ENCODE results near the gene CLDN9. TPM values are rescaled to one million over a fixed set of nuclear protein-coding genes. Genes with fewer than 3 reads are reported as not detected.

CLDN9 gene
- total and polyA plus RNA-seq, 2 donors (not counting 1 experiment from before 2014, with no cell fraction given), result 0.04 TPM; not detected in 1

GRCh38 chr16:3012246-3012645 lies 477 bp upstream of the CLDN9 start:
- no peak overlapping the region for H3K4me3 ChIP-seq (ENCODE audit: control extremely low read depth in 1 of 5, extremely low read depth in 1 of 5, insufficient read depth in 1 of 5, low read depth in 2 of 5, low read length in 4 of 5)
- H3K9me3 ChIP-seq (ENCODE audit: control extremely low read depth in 1 of 3, control insufficient read depth in 2 of 3, insufficient read depth in 1 of 3, low read length in 2 of 3), result peaks cover 0 to 16% (median 0%) of the 10 kb centered on the region in 3 donors
- no peak overlapping the region for H3K9ac ChIP-seq (ENCODE audit: low read length)
- ChIA-PET CTCF (interaction anchor here (0.9 kb wide), 1 partner anchor 18 kb away, joined by 4 read pairs; no protein-coding TSS in a partner anchor), POLR2A (no interaction called here)
- intact Hi-C loops (cut with micrococcal nuclease), result no loop called here
- H3K4me3 Mint-ChIP-seq, result no peak overlapping the region
- H3K9me3 Mint-ChIP-seq (ENCODE audit: insufficient read depth), result no peaks in the 10 kb centered on the region
- WGBS (ENCODE audit: insufficient coverage), result 45% methylated on average over 18 of the region's 19 CpGs
- no peak overlapping the region for H3K27ac ChIP-seq (ENCODE audit: low read length in 2 of 2)
- H2AFZ ChIP-seq (ENCODE audit: insufficient read depth, low read depth, low read length, poor library complexity, severe bottlenecking), result no peak overlapping the region
- H4K20me1 ChIP-seq (ENCODE audit: control insufficient read depth, insufficient read depth, low read length, poor library complexity, severe bottlenecking), result no peaks in the 10 kb centered on the region
- no peak overlapping the region for H3K4me2 ChIP-seq (replicated peaks; ENCODE audit: low read depth, low read length, poor library complexity, severe bottlenecking)
- TF ChIP-seq, protein P1, sequence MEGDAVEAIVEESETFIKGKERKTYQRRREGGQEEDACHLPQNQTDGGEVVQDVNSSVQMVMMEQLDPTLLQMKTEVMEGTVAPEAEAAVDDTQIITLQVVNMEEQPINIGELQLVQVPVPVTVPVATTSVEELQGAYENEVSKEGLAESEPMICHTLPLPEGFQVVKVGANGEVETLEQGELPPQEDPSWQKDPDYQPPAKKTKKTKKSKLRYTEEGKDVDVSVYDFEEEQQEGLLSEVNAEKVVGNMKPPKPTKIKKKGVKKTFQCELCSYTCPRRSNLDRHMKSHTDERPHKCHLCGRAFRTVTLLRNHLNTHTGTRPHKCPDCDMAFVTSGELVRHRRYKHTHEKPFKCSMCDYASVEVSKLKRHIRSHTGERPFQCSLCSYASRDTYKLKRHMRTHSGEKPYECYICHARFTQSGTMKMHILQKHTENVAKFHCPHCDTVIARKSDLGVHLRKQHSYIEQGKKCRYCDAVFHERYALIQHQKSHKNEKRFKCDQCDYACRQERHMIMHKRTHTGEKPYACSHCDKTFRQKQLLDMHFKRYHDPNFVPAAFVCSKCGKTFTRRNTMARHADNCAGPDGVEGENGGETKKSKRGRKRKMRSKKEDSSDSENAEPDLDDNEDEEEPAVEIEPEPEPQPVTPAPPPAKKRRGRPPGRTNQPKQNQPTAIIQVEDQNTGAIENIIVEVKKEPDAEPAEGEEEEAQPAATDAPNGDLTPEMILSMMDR (IDR thresholded peaks at IDR 0.05), result no peak
- TF ChIP-seq EZH2 (IDR thresholded peaks at IDR 0.05; ENCODE audit: borderline replicate concordance, insufficient read depth, low read depth, low read length, poor library complexity, severe bottlenecking), result no peak
- DNase-seq (no peak), ATAC-seq (ENCODE audit: low read depth) (no peak)
- H3K27me3 Mint-ChIP-seq, result peaks cover 21% of the 10 kb centered on the region
- H3K27ac Mint-ChIP-seq, result no peak overlapping the region
- H3K4me1 ChIP-seq (ENCODE audit: control insufficient read depth in 2 of 2, insufficient read depth in 2 of 2, low read length in 2 of 2), result peaks cover 15 to 16% of the 10 kb centered on the region in 2 donors
- H3K79me2 ChIP-seq (ENCODE audit: control insufficient read depth, insufficient read depth, low read length), result no peaks in the 10 kb centered on the region
- H3K27me3 ChIP-seq (replicated peaks in 1 of 4; ENCODE audit: control extremely low read depth in 1 of 4, control insufficient read depth in 3 of 4, insufficient read depth in 4 of 4, low read length in 3 of 4), result peaks cover 0 to 25% (median 9%) of the 10 kb centered on the region in 4 experiments
- H3K36me3 ChIP-seq (replicated peaks in 1 of 2; ENCODE audit: control extremely low read depth in 1 of 2, control insufficient read depth in 1 of 2, extremely low read depth in 1 of 2, insufficient read depth in 2 of 2, low read length in 1 of 2), result no peaks in the 10 kb centered on the region
- H3K4me1 Mint-ChIP-seq, result peaks cover 15% of the 10 kb centered on the region

DNA sequence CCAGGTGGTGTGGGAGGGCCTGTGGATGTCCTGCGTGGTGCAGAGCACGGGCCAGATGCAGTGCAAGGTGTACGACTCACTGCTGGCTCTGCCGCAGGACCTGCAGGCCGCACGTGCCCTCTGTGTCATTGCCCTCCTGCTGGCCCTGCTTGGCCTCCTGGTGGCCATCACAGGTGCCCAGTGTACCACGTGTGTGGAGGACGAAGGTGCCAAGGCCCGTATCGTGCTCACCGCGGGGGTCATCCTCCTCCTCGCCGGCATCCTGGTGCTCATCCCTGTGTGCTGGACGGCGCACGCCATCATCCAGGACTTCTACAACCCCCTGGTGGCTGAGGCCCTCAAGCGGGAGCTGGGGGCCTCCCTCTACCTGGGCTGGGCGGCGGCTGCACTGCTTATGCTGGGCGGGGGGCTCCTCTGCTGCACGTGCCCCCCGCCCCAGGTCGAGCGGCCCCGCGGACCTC lies 798 bp downstream of the CLDN9 start:
- POLR2A ChIA-PET, result no interaction called here
- H3K27ac ChIP-seq (ENCODE audit: low read length in 2 of 2), result no peak overlapping the region
- Mint-ChIP-seq H3K27ac (no peak overlapping the region), H3K4me3 (no peak overlapping the region), H3K9me3 (ENCODE audit: insufficient read depth) (no peaks in the 10 kb centered on the region), H3K27me3 (peaks cover 22% of the 10 kb centered on the region), H3K4me1 (peaks cover 6% of the 10 kb centered on the region)
- peaks cover 6 to 9% of the 10 kb centered on the region in 2 donors for H3K4me1 ChIP-seq (ENCODE audit: control insufficient read depth in 2 of 2, insufficient read depth in 2 of 2, low read length in 2 of 2)
- peaks cover 0 to 31% (median 16%) of the 10 kb centered on the region in 4 experiments for H3K27me3 ChIP-seq (replicated peaks in 1 of 4; ENCODE audit: control extremely low read depth in 1 of 4, control insufficient read depth in 3 of 4, insufficient read depth in 4 of 4, low read length in 3 of 4)
- TF ChIP-seq, protein P1 (IDR thresholded peaks at IDR 0.05), result no peak
- TF ChIP-seq EZH2 (IDR thresholded peaks at IDR 0.05; ENCODE audit: borderline replicate concordance, insufficient read depth, low read depth, low read length, poor library complexity, severe bottlenecking), result no peak
- peaks cover 0 to 7% (median 0%) of the 10 kb centered on the region in 3 donors for H3K9me3 ChIP-seq (ENCODE audit: control extremely low read depth in 1 of 3, control insufficient read depth in 2 of 3, insufficient read depth in 1 of 3, low read length in 2 of 3)
- H2AFZ ChIP-seq (ENCODE audit: insufficient read depth, low read depth, low read length, poor library complexity, severe bottlenecking), result no peak overlapping the region
- no peaks in the 10 kb centered on the region for H3K79me2 ChIP-seq (ENCODE audit: control insufficient read depth, insufficient read depth, low read length)
- WGBS (ENCODE audit: insufficient coverage), result 95% methylated on average over 27 of the region's 27 CpGs
- intact Hi-C loops (cut with micrococcal nuclease), result no loop called here
- H3K36me3 ChIP-seq (replicated peaks in 1 of 2; ENCODE audit: control extremely low read depth in 1 of 2, control insufficient read depth in 1 of 2, extremely low read depth in 1 of 2, insufficient read depth in 2 of 2, low read length in 1 of 2), result no peaks in the 10 kb centered on the region
- CTCF ChIA-PET, result no interaction called here
- no peak overlapping the region for H3K4me2 ChIP-seq (replicated peaks; ENCODE audit: low read depth, low read length, poor library complexity, severe bottlenecking)
- H3K9ac ChIP-seq (ENCODE audit: low read length), result no peak overlapping the region
- DNase-seq (no peak), ATAC-seq (ENCODE audit: low read depth) (no peak)
- H4K20me1 ChIP-seq (ENCODE audit: control insufficient read depth, insufficient read depth, low read length, poor library complexity, severe bottlenecking), result no peaks in the 10 kb centered on the region
- H3K4me3 ChIP-seq (ENCODE audit: control extremely low read depth in 1 of 5, extremely low read depth in 1 of 5, insufficient read depth in 1 of 5, low read depth in 2 of 5, low read length in 4 of 5), result no peak overlapping the region
